ENCODE measurements around the gene FBXW8. TPM values are rescaled to one million over a fixed set of nuclear protein-coding genes. Genes with fewer than 3 reads are reported as not detected.

The FBXW8 gene
- total RNA-seq, 1 donor from 2014 or later = 14.4 TPM

GRCh38 chr12:116922194-116922897 lies 11.6 kb downstream of the FBXW8 start:
- DNase-seq (ENCODE audit: low read depth) = no peak
- no peak overlapping the region for H3K4me3 ChIP-seq (ENCODE audit: low read depth, low read length)
- no peak for TF ChIP-seq CTCF (conservative IDR thresholded peaks at IDR 0.05; ENCODE audit: low read depth, low read length)

GRCh38 chr12:116924558-116925453 lies 14.1 kb downstream of the FBXW8 start:
- no peak overlapping the region for H3K4me3 ChIP-seq (ENCODE audit: low read depth, low read length)
- DNase-seq (ENCODE audit: low read depth) = no peak
- no peak for TF ChIP-seq CTCF (conservative IDR thresholded peaks at IDR 0.05; ENCODE audit: low read depth, low read length)

- no peak for DNase-seq (ENCODE audit: low read depth)
- H3K4me3 ChIP-seq (ENCODE audit: low read depth, low read length) = no peak overlapping the region
- no peak for TF ChIP-seq CTCF (conservative IDR thresholded peaks at IDR 0.05; ENCODE audit: low read depth, low read length)
Observed at GRCh38 chr12:116926283-116927243, 15.8 kb downstream of the FBXW8 start.

- no peak overlapping the region for H3K4me3 ChIP-seq (ENCODE audit: low read depth, low read length)
- DNase-seq (ENCODE audit: low read depth) = no peak
- TF ChIP-seq CTCF (conservative IDR thresholded peaks at IDR 0.05; ENCODE audit: low read depth, low read length) = no peak
Observed at GRCh38 chr12:116927244-116927940, 16.6 kb downstream of the FBXW8 start.

- no peak for DNase-seq (ENCODE audit: low read depth)
- no peak for TF ChIP-seq CTCF (conservative IDR thresholded peaks at IDR 0.05; ENCODE audit: low read depth, low read length)
- no peak overlapping the region for H3K4me3 ChIP-seq (ENCODE audit: low read depth, low read length)
Observed at GRCh38 chr12:116928504-116928903, 17.8 kb downstream of the FBXW8 start.

- no peak for DNase-seq (ENCODE audit: low read depth)
Observed at GRCh38 chr12:116929885-116930284, 19.1 kb downstream of the FBXW8 start.

More at GRCh38 chr12:116929885-116930284, 19.1 kb downstream of the FBXW8 start:
- no peak overlapping the region for H3K4me3 ChIP-seq (ENCODE audit: low read depth, low read length)
- TF ChIP-seq CTCF (conservative IDR thresholded peaks at IDR 0.05; ENCODE audit: low read depth, low read length) = no peak
